ENCODE measurements around the gene TMEM192. TPM values are rescaled to one million over a fixed set of nuclear protein-coding genes. Genes with fewer than 3 reads are reported as not detected.

The TMEM192 gene
- total and polyA plus RNA-seq, 2 donors (not counting 1 experiment from before 2014, with no cell fraction given), result 7.7 to 13.3 TPM

GRCh38 chr4:165137205-165137604 lies 24.5 kb upstream of the TMEM192 start:
- TF ChIP-seq CTCF (IDR thresholded peaks at IDR 0.05) (no peak), EZH2 (IDR thresholded peaks at IDR 0.05; ENCODE audit: borderline replicate concordance, insufficient read depth, low read depth, low read length, poor library complexity, severe bottlenecking) (no peak)
- Histone ChIP-seq H3K27me3 (replicated peaks in 1 of 4; ENCODE audit: control extremely low read depth in 1 of 4, control insufficient read depth in 3 of 4, insufficient read depth in 4 of 4, low read length in 3 of 4) (no peaks in the 10 kb centered on the region), H3K4me2 (replicated peaks; ENCODE audit: low read depth, low read length, poor library complexity, severe bottlenecking) (no peak overlapping the region), H2AFZ (ENCODE audit: insufficient read depth, low read depth, low read length, poor library complexity, severe bottlenecking) (no peak overlapping the region), H4K20me1 (ENCODE audit: control insufficient read depth, insufficient read depth, low read length, poor library complexity, severe bottlenecking) (no peaks in the 10 kb centered on the region), H3K36me3 (replicated peaks in 1 of 2; ENCODE audit: control extremely low read depth in 1 of 2, control insufficient read depth in 1 of 2, extremely low read depth in 1 of 2, insufficient read depth in 2 of 2, low read length in 1 of 2) (no peaks in the 10 kb centered on the region), H3K4me3 (ENCODE audit: control extremely low read depth in 1 of 5, extremely low read depth in 1 of 5, insufficient read depth in 1 of 5, low read depth in 2 of 5, low read length in 4 of 5) (no peak overlapping the region), H3K79me2 (ENCODE audit: control insufficient read depth, insufficient read depth, low read length) (no peaks in the 10 kb centered on the region), H3K27ac (ENCODE audit: low read length in 2 of 2) (no peak overlapping the region), H3K9ac (ENCODE audit: low read length) (no peak overlapping the region), H3K9me3 (ENCODE audit: control extremely low read depth in 1 of 3, control insufficient read depth in 2 of 3, insufficient read depth in 1 of 3, low read length in 2 of 3) (peaks cover 0 to 4% (median 4%) of the 10 kb centered on the region in 3 donors), H3K4me1 (ENCODE audit: control insufficient read depth in 2 of 2, insufficient read depth in 2 of 2, low read length in 2 of 2) (peaks cover 27 to 29% of the 10 kb centered on the region in 2 donors)
- intact Hi-C loops (cut with micrococcal nuclease), result no loop called here
- no peaks in the 10 kb centered on the region for H3K27me3 Mint-ChIP-seq
- no peak for ATAC-seq (ENCODE audit: low read depth)
- H3K4me3 Mint-ChIP-seq, result no peak overlapping the region
- H3K27ac Mint-ChIP-seq, result no peak overlapping the region
- H3K9me3 Mint-ChIP-seq (ENCODE audit: insufficient read depth), result peaks cover 2% of the 10 kb centered on the region
- ChIA-PET POLR2A (no interaction called here), CTCF (no interaction called here)
- no peak for DNase-seq
- peaks cover 29% of the 10 kb centered on the region for H3K4me1 Mint-ChIP-seq

DNA sequence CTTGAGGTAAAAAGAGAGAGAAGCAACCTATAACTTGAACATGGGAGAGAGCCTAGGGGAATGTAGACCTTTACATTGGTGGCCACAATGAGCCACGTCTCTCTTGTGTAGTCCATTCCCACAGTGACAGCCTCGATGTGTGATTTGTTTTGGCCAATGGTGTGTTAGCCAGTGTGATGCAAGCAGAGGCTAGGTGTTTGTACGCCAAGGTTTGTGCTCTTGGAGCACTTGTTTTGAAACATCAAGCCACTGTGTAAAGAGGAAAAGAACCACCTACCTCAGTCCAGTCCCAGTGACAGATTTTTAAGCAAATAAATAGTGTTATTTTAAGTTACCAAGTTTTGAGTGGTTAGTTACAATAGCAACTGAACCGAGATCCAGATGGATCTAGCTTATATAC lies 23.9 kb upstream of the TMEM192 start:
- Mint-ChIP-seq H3K4me3 (no peak overlapping the region), H3K27ac (no peak overlapping the region), H3K27me3 (no peaks in the 10 kb centered on the region), H3K9me3 (ENCODE audit: insufficient read depth) (peaks cover 2% of the 10 kb centered on the region), H3K4me1 (peaks cover 34% of the 10 kb centered on the region)
- H3K9me3 ChIP-seq (ENCODE audit: control extremely low read depth in 1 of 3, control insufficient read depth in 2 of 3, insufficient read depth in 1 of 3, low read length in 2 of 3), result peaks cover 0 to 4% (median 4%) of the 10 kb centered on the region in 3 donors
- ChIA-PET POLR2A (no interaction called here), CTCF (no interaction called here)
- H3K4me1 ChIP-seq (ENCODE audit: control insufficient read depth in 2 of 2, insufficient read depth in 2 of 2, low read length in 2 of 2), result peaks cover 34% of the 10 kb centered on the region in 2 donors
- H3K4me3 ChIP-seq (ENCODE audit: control extremely low read depth in 1 of 5, extremely low read depth in 1 of 5, insufficient read depth in 1 of 5, low read depth in 2 of 5, low read length in 4 of 5), result no peak overlapping the region
- DNase-seq (no peak), ATAC-seq (ENCODE audit: low read depth) (no peak)
- WGBS (ENCODE audit: insufficient coverage), result 85% methylated on average over 3 of the region's 4 CpGs
- H3K27me3 ChIP-seq (replicated peaks in 1 of 4; ENCODE audit: control extremely low read depth in 1 of 4, control insufficient read depth in 3 of 4, insufficient read depth in 4 of 4, low read length in 3 of 4), result no peaks in the 10 kb centered on the region
- H3K9ac ChIP-seq (ENCODE audit: low read length), result no peak overlapping the region
- no peaks in the 10 kb centered on the region for H3K36me3 ChIP-seq (replicated peaks in 1 of 2; ENCODE audit: control extremely low read depth in 1 of 2, control insufficient read depth in 1 of 2, extremely low read depth in 1 of 2, insufficient read depth in 2 of 2, low read length in 1 of 2)
- no peaks in the 10 kb centered on the region for H4K20me1 ChIP-seq (ENCODE audit: control insufficient read depth, insufficient read depth, low read length, poor library complexity, severe bottlenecking)
- intact Hi-C loops (cut with micrococcal nuclease), result no loop called here
- H3K4me2 ChIP-seq (replicated peaks; ENCODE audit: low read depth, low read length, poor library complexity, severe bottlenecking), result no peak overlapping the region
- TF ChIP-seq CTCF (IDR thresholded peaks at IDR 0.05) (no peak), EZH2 (IDR thresholded peaks at IDR 0.05; ENCODE audit: borderline replicate concordance, insufficient read depth, low read depth, low read length, poor library complexity, severe bottlenecking) (no peak)
- H2AFZ ChIP-seq (ENCODE audit: insufficient read depth, low read depth, low read length, poor library complexity, severe bottlenecking), result no peak overlapping the region
- no peak overlapping the region for H3K27ac ChIP-seq (ENCODE audit: low read length in 2 of 2)
- H3K79me2 ChIP-seq (ENCODE audit: control insufficient read depth, insufficient read depth, low read length), result no peaks in the 10 kb centered on the region
